GM10266 (cell line): Measurements from ENCODE around the gene HSD17B1.

Experiments
- DNase-seq: peaks from one replicate; pipeline ENCODE4 v3.0.0; 2012; ENCODE audit errors: extremely low spot score
- TF ChIP-seq, protein P1 (sequence below): IDR thresholded peaks from 2 replicates; pipeline ENCODE4 v1.5.1; 2012; ENCODE audit warnings: mild to moderate bottlenecking, low read depth; ENCODE audit not compliant: control insufficient read depth, insufficient read depth; ENCODE audit errors: missing control alignments

HSD17B1 gene

DNA sequence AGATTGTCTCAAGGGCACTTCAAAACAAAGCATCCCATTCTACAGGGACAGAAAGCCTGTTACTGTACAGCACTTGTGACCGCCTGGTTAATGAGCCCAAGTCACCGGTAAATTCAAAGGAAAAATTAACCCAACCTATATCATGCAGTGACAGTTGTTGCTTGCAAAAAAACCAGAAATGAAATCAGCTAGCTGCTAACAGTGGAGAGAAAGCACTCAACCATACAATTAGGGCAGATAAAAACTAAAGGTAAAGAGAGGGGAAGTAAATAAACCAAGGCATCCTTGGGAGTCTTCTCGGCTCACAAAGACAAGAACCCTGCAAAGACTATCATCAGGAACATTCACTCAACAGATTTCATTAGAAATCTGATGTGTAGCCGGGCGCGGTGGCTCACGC is 50.6 kb downstream of the HSD17B1 start:
- DNase-seq, result no peak
- TF ChIP-seq, protein P1, sequence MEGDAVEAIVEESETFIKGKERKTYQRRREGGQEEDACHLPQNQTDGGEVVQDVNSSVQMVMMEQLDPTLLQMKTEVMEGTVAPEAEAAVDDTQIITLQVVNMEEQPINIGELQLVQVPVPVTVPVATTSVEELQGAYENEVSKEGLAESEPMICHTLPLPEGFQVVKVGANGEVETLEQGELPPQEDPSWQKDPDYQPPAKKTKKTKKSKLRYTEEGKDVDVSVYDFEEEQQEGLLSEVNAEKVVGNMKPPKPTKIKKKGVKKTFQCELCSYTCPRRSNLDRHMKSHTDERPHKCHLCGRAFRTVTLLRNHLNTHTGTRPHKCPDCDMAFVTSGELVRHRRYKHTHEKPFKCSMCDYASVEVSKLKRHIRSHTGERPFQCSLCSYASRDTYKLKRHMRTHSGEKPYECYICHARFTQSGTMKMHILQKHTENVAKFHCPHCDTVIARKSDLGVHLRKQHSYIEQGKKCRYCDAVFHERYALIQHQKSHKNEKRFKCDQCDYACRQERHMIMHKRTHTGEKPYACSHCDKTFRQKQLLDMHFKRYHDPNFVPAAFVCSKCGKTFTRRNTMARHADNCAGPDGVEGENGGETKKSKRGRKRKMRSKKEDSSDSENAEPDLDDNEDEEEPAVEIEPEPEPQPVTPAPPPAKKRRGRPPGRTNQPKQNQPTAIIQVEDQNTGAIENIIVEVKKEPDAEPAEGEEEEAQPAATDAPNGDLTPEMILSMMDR, result no peak
